Peyer's patch (tissue), 4 donors: ENCODE results near the gene EYA4. TPM values are rescaled to one million over a fixed set of nuclear protein-coding genes. Genes with fewer than 3 reads are reported as not detected.

ENCODE experiments used
- DNase-seq, 3 donors: peaks; one replicate each; pipeline ENCODE4 v3.0.0-alpha.2; 2017 to 2019
- H3K27ac ChIP-seq, 4 donors: fragments of 200-600 bp; sonication (generic); one replicate each; pipeline ENCODE4 v1.5.1; 2016 to 2019
- H3K27me3 ChIP-seq, 2 donors: fragments of 200-600 bp; sonication (generic); one replicate each; pipeline ENCODE4 v1.5.1; 2019
- H3K36me3 ChIP-seq, 3 donors: fragments of 200-600 bp; sonication (generic); one replicate each; pipeline ENCODE4 v1.5.1; 2016 to 2019
- H3K4me1 ChIP-seq, 4 donors: fragments of 200-600 bp; sonication (generic); one replicate each; pipeline ENCODE4 v1.5.1; 2016 to 2019
- H3K4me3 ChIP-seq, 4 donors: fragments of 200-600 bp; sonication (generic); 1 replicate in 3 of 4; 2 replicates in 1 of 4; pipeline ENCODE4 v1.5.1; 2016 to 2019; ENCODE audit warnings: mild to moderate bottlenecking in 1 of 4
- H3K9me3 ChIP-seq, 4 donors: fragments of 200-600 bp; sonication (generic); one replicate each; pipeline ENCODE4 v1.5.1; 2016 to 2019; ENCODE audit warnings: mild to moderate bottlenecking in 1 of 4
- CTCF ChIP-seq, 6 experiments: fragments of 450-650 bp in 4 of 6; fragments of 200-600 bp in 2 of 6; sonication (generic) in 1 of 6; IDR thresholded peaks; one replicate each; pipeline ENCODE4 v1.5.1; 2017 to 2019; ENCODE audit warnings: antibody characterized with exemption in 6 of 6, mild to moderate bottlenecking in 3 of 6, moderate library complexity in 1 of 6
- POLR2A ChIP-seq, 2 donors: fragments of 450-650 bp; IDR thresholded peaks; one replicate each; pipeline ENCODE4 v1.5.1; 2017; ENCODE audit warnings: antibody characterized with exemption in 2 of 2, mild to moderate bottlenecking in 2 of 2, moderate library complexity in 2 of 2
- total RNA-seq, 4 donors: library from RNA; depleted of rRNA; stranded (reverse); fragments of >200 nt; gene quantifications; one replicate each; pipeline ENCODE4 v1.1.0, GENCODE V29; 2016

Gene EYA4
- total RNA-seq, 4 donors from 2014 or later, result 0.19 to 3.3 (median 1.3) TPM; not detected in 1

GRCh38 chr6:133503336-133503729 is 262.2 kb downstream of the EYA4 start:
- no peaks in the 10 kb centered on the region for H3K9me3 ChIP-seq
- H3K4me3 ChIP-seq, result no peak overlapping the region
- TF ChIP-seq POLR2A (IDR thresholded peaks at IDR 0.05) (no peak), CTCF (IDR thresholded peaks at IDR 0.05) (no peak)
- no peaks in the 10 kb centered on the region for H3K36me3 ChIP-seq
- no peak overlapping the region for H3K27ac ChIP-seq
- DNase-seq, result no peak
- no peaks in the 10 kb centered on the region for H3K4me1 ChIP-seq
- H3K27me3 ChIP-seq, result no peaks in the 10 kb centered on the region

GRCh38 chr6:133504158-133504557 is 263.0 kb downstream of the EYA4 start:
- no peak overlapping the region for H3K4me3 ChIP-seq
- no peak overlapping the region for H3K27ac ChIP-seq
- H3K4me1 ChIP-seq, result no peaks in the 10 kb centered on the region
- no peaks in the 10 kb centered on the region for H3K36me3 ChIP-seq
- no peak for DNase-seq
- H3K27me3 ChIP-seq, result no peaks in the 10 kb centered on the region
- H3K9me3 ChIP-seq, result no peaks in the 10 kb centered on the region
- TF ChIP-seq POLR2A (IDR thresholded peaks at IDR 0.05) (no peak), CTCF (IDR thresholded peaks at IDR 0.05) (no peak)

GRCh38 chr6:133504761-133505160 is 263.6 kb downstream of the EYA4 start:
- Histone ChIP-seq H3K36me3 (no peaks in the 10 kb centered on the region), H3K9me3 (no peaks in the 10 kb centered on the region), H3K27ac (no peak overlapping the region), H3K4me3 (no peak overlapping the region), H3K4me1 (no peaks in the 10 kb centered on the region), H3K27me3 (no peaks in the 10 kb centered on the region)
- no peak for DNase-seq
- TF ChIP-seq CTCF (IDR thresholded peaks at IDR 0.05) (no peak), POLR2A (IDR thresholded peaks at IDR 0.05) (no peak)

GRCh38 chr6:133505681-133506080 is 264.5 kb downstream of the EYA4 start:
- H3K9me3 ChIP-seq, result no peaks in the 10 kb centered on the region
- H3K27me3 ChIP-seq, result no peaks in the 10 kb centered on the region
- no peaks in the 10 kb centered on the region for H3K4me1 ChIP-seq
- H3K27ac ChIP-seq, result no peak overlapping the region
- DNase-seq, result no peak
- no peaks in the 10 kb centered on the region for H3K36me3 ChIP-seq
- H3K4me3 ChIP-seq, result no peak overlapping the region
- TF ChIP-seq CTCF (IDR thresholded peaks at IDR 0.05) (no peak), POLR2A (IDR thresholded peaks at IDR 0.05) (no peak)

- TF ChIP-seq POLR2A (IDR thresholded peaks at IDR 0.05) (no peak), CTCF (IDR thresholded peaks at IDR 0.05) (peak in 4 of 6 experiments; percentile 19 to 52 (median 46))
- Histone ChIP-seq H3K36me3 (no peaks in the 10 kb centered on the region), H3K4me3 (no peak overlapping the region), H3K9me3 (no peaks in the 10 kb centered on the region), H3K27ac (no peak overlapping the region), H3K27me3 (no peaks in the 10 kb centered on the region), H3K4me1 (no peaks in the 10 kb centered on the region)
- DNase-seq, result peak in 1 of 3 donors; percentile 49
These were observed 271.4 kb downstream of the EYA4 start for GRCh38 chr6:133512410-133513016.

- no peaks in the 10 kb centered on the region for H3K9me3 ChIP-seq
- no peaks in the 10 kb centered on the region for H3K36me3 ChIP-seq
- TF ChIP-seq POLR2A (IDR thresholded peaks at IDR 0.05) (no peak), CTCF (IDR thresholded peaks at IDR 0.05) (no peak)
- no peaks in the 10 kb centered on the region for H3K27me3 ChIP-seq
- H3K27ac ChIP-seq, result no peak overlapping the region
- H3K4me3 ChIP-seq, result no peak overlapping the region
- no peaks in the 10 kb centered on the region for H3K4me1 ChIP-seq
- DNase-seq, result no peak
These were observed 282.7 kb downstream of the EYA4 start for GRCh38 chr6:133523816-133524215.
